HEK293T (cell line): ENCODE data around the gene PLEKHA4.
"Not testable (repeated sequence)": the region's sequence is repeated elsewhere in the genome, so short reads cannot be mapped to it uniquely, and the experiment has no call there.

ENCODE experiments used
- CTCF ChIA-PET: fragments of 350-600 bp; formaldehyde crosslinking; extraction: SDS; loops from one replicate; lab custom pipeline; 2021; ENCODE audit warnings: antibody characterized with exemption, inconsistent platforms; lab: Yijun Ruan, JAX
- POLR2A ChIA-PET: fragments of 350-600 bp; formaldehyde crosslinking; extraction: SDS; loops from one replicate; lab custom pipeline; 2020; ENCODE audit warnings: antibody characterized with exemption, inconsistent platforms; lab: Yijun Ruan, JAX
- DNase-seq: peaks from one replicate; pipeline ENCODE4 v3.0.0; 2012; ENCODE audit warnings: mixed read lengths; ENCODE audit errors: extremely low spot score
- ARNT ChIP-seq: fragments of 450-650 bp; IDR thresholded peaks from 2 replicates; pipeline ENCODE4 v1.6.1; 2017; ENCODE audit warnings: mild to moderate bottlenecking
- BHLHE40 ChIP-seq: fragments of 450-650 bp; IDR thresholded peaks from 2 replicates; pipeline ENCODE4 v1.6.1; 2016; ENCODE audit warnings: mild to moderate bottlenecking, moderate library complexity, borderline replicate concordance
- CTBP1 ChIP-seq: fragments of 450-650 bp; IDR thresholded peaks from 2 replicates; pipeline ENCODE4 v1.6.1; 2016; ENCODE audit warnings: borderline replicate concordance
- ELF4 ChIP-seq: fragments of 450-650 bp; IDR thresholded peaks from 2 replicates; pipeline ENCODE4 v1.6.1; 2017; ENCODE audit warnings: antibody characterized with exemption
- FOXA1 ChIP-seq: fragments of 450-650 bp; IDR thresholded peaks from 2 replicates; pipeline ENCODE4 v1.6.1; 2016; ENCODE audit warnings: mild to moderate bottlenecking
- FOXK2 ChIP-seq: fragments of 450-650 bp; IDR thresholded peaks from 2 replicates; pipeline ENCODE4 v1.6.1; 2016; ENCODE audit warnings: mild to moderate bottlenecking
- FOXM1 ChIP-seq: fragments of 450-650 bp; IDR thresholded peaks from 2 replicates; pipeline ENCODE4 v1.6.1; 2017; ENCODE audit warnings: mild to moderate bottlenecking, borderline replicate concordance
- HDGF ChIP-seq: fragments of 450-650 bp; IDR thresholded peaks from 2 replicates; pipeline ENCODE4 v1.6.1; 2017; ENCODE audit warnings: antibody characterized with exemption, borderline replicate concordance
- L3MBTL2 ChIP-seq: fragments of 450-650 bp; conservative IDR thresholded peaks from 2 replicates; pipeline ENCODE4 v1.6.1; 2016; ENCODE audit warnings: mild to moderate bottlenecking
- LEF1 ChIP-seq: fragments of 450-650 bp; IDR thresholded peaks from 2 replicates; pipeline ENCODE4 v1.6.1; 2017; ENCODE audit warnings: mild to moderate bottlenecking, borderline replicate concordance
- NFRKB ChIP-seq: fragments of 450-650 bp; IDR thresholded peaks from 2 replicates; pipeline ENCODE4 v1.6.1; 2016; ENCODE audit warnings: mild to moderate bottlenecking, moderate library complexity
- PKNOX1 ChIP-seq: fragments of 450-650 bp; IDR thresholded peaks from 2 replicates; pipeline ENCODE4 v1.6.1; 2016
- SP1 ChIP-seq: fragments of 450-650 bp; IDR thresholded peaks from 2 replicates; pipeline ENCODE4 v1.6.1; 2017
- SUZ12 ChIP-seq: fragments of 450-650 bp; IDR thresholded peaks from 2 replicates; pipeline ENCODE4 v1.6.1; 2016; ENCODE audit warnings: mild to moderate bottlenecking
- TARDBP ChIP-seq: fragments of 450-650 bp; IDR thresholded peaks from 2 replicates; pipeline ENCODE4 v1.6.1; 2016
- ZNF384 ChIP-seq: fragments of 450-650 bp; IDR thresholded peaks from 2 replicates; pipeline ENCODE4 v1.6.1; 2016

The PLEKHA4 gene

GRCh38 chr19:48899781-48900476 is 31.5 kb upstream of the PLEKHA4 start, which contains the start of gene NUCB1:
Gene NUCB1 (plus strand): TSS chr19:48900312. CDS start chr19:48900797, 485 bp downstream.
- no peak for TF ChIP-seq FOXK2
- no peak for TF ChIP-seq CTBP1
- TF ChIP-seq HDGF: peak; percentile 93; the same call in 1 of the 2 replicates
- peak; percentile 27; the same call in 1 of the 2 replicates for TF ChIP-seq ELF4
- TF ChIP-seq SUZ12: no peak
- no peak for TF ChIP-seq LEF1
- TF ChIP-seq NFRKB: no peak
- TF ChIP-seq PKNOX1: no peak
- TF ChIP-seq FOXM1: no peak
- TF ChIP-seq ZNF384: no peak
- TF ChIP-seq FOXA1: no peak
- TF ChIP-seq BHLHE40: no peak
- TF ChIP-seq SP1: no peak
- TF ChIP-seq ARNT: no peak
- no peak for TF ChIP-seq TARDBP
- TF ChIP-seq L3MBTL2: peak; percentile 78
- DNase-seq: peak; percentile 99
- POLR2A ChIA-PET: interaction anchor here (0.8 to 3.2 kb wide), 9 partner anchors 9 to 109 kb away, joined by 3 to 40 read pairs (median 4); partner anchors contain the start of genes FTL and PPP1R15A
- CTCF ChIA-PET: interaction anchor here (0.9 kb wide), 1 partner anchor 71 kb away, joined by 3 read pairs; no protein-coding TSS in a partner anchor

GRCh38 chr19:48899386-48899749 is 31.0 kb upstream of the PLEKHA4 start:
- ChIA-PET POLR2A (interaction anchor here (0.8 to 3.2 kb wide), 8 partner anchors 10 to 108 kb away, joined by 3 to 40 read pairs (median 4); partner anchors contain the start of genes FTL and PPP1R15A), CTCF (interaction anchor here (0.9 kb wide), 1 partner anchor 71 kb away, joined by 3 read pairs; no protein-coding TSS in a partner anchor)
- not testable (repeated sequence) for DNase-seq

GRCh38 chr19:48897181-48897580 is 28.8 kb upstream of the PLEKHA4 start:
- CTCF ChIA-PET: no interaction called here
- POLR2A ChIA-PET: no interaction called here
- no peak for DNase-seq
- TF ChIP-seq BHLHE40 (no peak), ZNF384 (no peak), FOXM1 (no peak), HDGF (no peak), FOXK2 (no peak), L3MBTL2 (no peak), SP1 (no peak), NFRKB (no peak), CTBP1 (no peak), PKNOX1 (no peak), FOXA1 (no peak)

- TF ChIP-seq ELF4 (no peak), BHLHE40 (no peak), LEF1 (no peak), L3MBTL2 (no peak)
- ChIA-PET POLR2A (interaction anchor here (0.7 to 2.2 kb wide), 4 partner anchors 20 to 277 kb away, joined by 3 to 7 read pairs (median 4); partner anchors contain the start of genes PPP1R15A, RPL18 and SPHK2), CTCF (no interaction called here)
- DNase-seq: peak; percentile 82
Observed at GRCh38 chr19:48896191-48896720, 27.8 kb upstream of the PLEKHA4 start.

- CTCF ChIA-PET: no interaction called here
- no peak for DNase-seq
- TF ChIP-seq FOXA1 (no peak), ZNF384 (no peak), SUZ12 (no peak), PKNOX1 (no peak), HDGF (no peak), FOXM1 (no peak), BHLHE40 (no peak), CTBP1 (no peak), ARNT (no peak), FOXK2 (no peak), LEF1 (no peak), TARDBP (no peak), NFRKB (no peak), L3MBTL2 (no peak), SP1 (no peak)
- POLR2A ChIA-PET: interaction anchor here (1.2 to 2.2 kb wide), 3 partner anchors 19 to 23 kb away, joined by 4 to 7 read pairs (median 5); partner anchors contain the start of gene PPP1R15A
Observed at GRCh38 chr19:48895226-48895625, 26.8 kb upstream of the PLEKHA4 start.

- TF ChIP-seq HDGF: no peak
- TF ChIP-seq SP1: no peak
- TF ChIP-seq NFRKB: no peak
- no peak for TF ChIP-seq FOXK2
- no peak for TF ChIP-seq ELF4
- no peak for TF ChIP-seq FOXM1
- TF ChIP-seq FOXA1: no peak
- no peak for TF ChIP-seq SUZ12
- TF ChIP-seq ARNT: no peak
- DNase-seq: no peak
- ChIA-PET POLR2A (no interaction called here), CTCF (no interaction called here)
Observed at GRCh38 chr19:48890551-48890950, 22.1 kb upstream of the PLEKHA4 start.

- CTCF ChIA-PET, DNase-seq: not testable (repeated sequence)
- POLR2A ChIA-PET: interaction anchor here (0.8 to 1.2 kb wide), 3 partner anchors 11 to 18 kb away, joined by 3 to 7 read pairs (median 3); partner anchors contain the start of gene NUCB1
Observed at GRCh38 chr19:48889496-48889895, 21.1 kb upstream of the PLEKHA4 start.
